GM23338 (cell line): ENCODE results near the gene GSTM1. TPM values are rescaled to one million over a fixed set of nuclear protein-coding genes. Genes with fewer than 3 reads are reported as not detected.

Experiments
- ATAC-seq: fragments of 200-7000 bp; cut with Tn5 transposase; 3 replicates; pipeline ENCODE4 v1.9.1; 2020
- DNase-seq: peaks from one replicate; pipeline ENCODE4 v3.0.0-alpha.2; 2015; ENCODE audit warnings: low spot score
- H2AFZ ChIP-seq: fragments of 200-600 bp; sonication (generic); 2 replicates; pipeline ENCODE4 v1.8.0; 2016; ENCODE audit warnings: antibody characterized with exemption, mild to moderate bottlenecking, moderate library complexity
- H3F3A ChIP-seq: fragments of 200-600 bp; sonication (generic); replicated peaks from 2 replicates; pipeline ENCODE4 v1.8.0; 2017; ENCODE audit warnings: antibody characterized with exemption, mixed run types, low read depth
- H3K27ac ChIP-seq: fragments of 200-600 bp; sonication (generic); 2 replicates; pipeline ENCODE4 v1.6.1; 2016; ENCODE audit warnings: low read depth
- H3K27me3 ChIP-seq: fragments of 200-600 bp; sonication (generic); 2 replicates; pipeline ENCODE4 v1.8.0; 2016; ENCODE audit warnings: mild to moderate bottlenecking, mixed run types, moderate library complexity; ENCODE audit not compliant: insufficient read depth
- H3K36me3 ChIP-seq: fragments of 200-600 bp; sonication (generic); 2 replicates; pipeline ENCODE4 v1.8.0; 2016; ENCODE audit warnings: mild to moderate bottlenecking; ENCODE audit not compliant: insufficient read depth
- H3K4me1 ChIP-seq: fragments of 200-600 bp; sonication (generic); 2 replicates; pipeline ENCODE4 v1.8.0; 2016; ENCODE audit warnings: mild to moderate bottlenecking, moderate library complexity; ENCODE audit not compliant: insufficient read depth
- H3K4me2 ChIP-seq: fragments of 200-600 bp; sonication (generic); 2 replicates; pipeline ENCODE4 v1.7.1; 2017; ENCODE audit warnings: mixed run types
- H3K4me3 ChIP-seq: fragments of 200-600 bp; sonication (generic); 2 replicates; pipeline ENCODE4 v1.6.1; 2016; ENCODE audit warnings: mixed run types
- H3K79me2 ChIP-seq: fragments of 200-600 bp; sonication (generic); replicated peaks from 2 replicates; pipeline ENCODE4 v1.8.0; 2017; ENCODE audit warnings: mild to moderate bottlenecking; ENCODE audit not compliant: insufficient read depth
- H3K9me2 ChIP-seq: fragments of 200-600 bp; sonication (generic); 2 replicates; pipeline ENCODE4 v1.8.0; 2017; ENCODE audit not compliant: insufficient read depth
- H4K20me1 ChIP-seq: fragments of 200-600 bp; sonication (generic); replicated peaks from 2 replicates; pipeline ENCODE4 v1.8.0; 2017; ENCODE audit warnings: mild to moderate bottlenecking; ENCODE audit not compliant: insufficient read depth
- H3K27ac Mint-ChIP-seq: 2 replicates; pipeline ENCODE4 v1.8.0; 2020; ENCODE audit warnings: inconsistent platforms, mild to moderate bottlenecking, moderate library complexity, mixed read lengths
- H3K27me3 Mint-ChIP-seq: 3 replicates; pipeline ENCODE4 v1.8.0; 2022; ENCODE audit warnings: low read depth, mild to moderate bottlenecking, moderate library complexity, mixed read lengths, inconsistent platforms; ENCODE audit not compliant: insufficient read depth, poor library complexity
- H3K36me3 Mint-ChIP-seq: 3 replicates; pipeline ENCODE4 v1.8.0; 2021; ENCODE audit warnings: low read depth, mild to moderate bottlenecking, inconsistent platforms, moderate library complexity, mixed read lengths
- H3K4me1 Mint-ChIP-seq: 3 replicates; pipeline ENCODE4 v1.8.0; 2020; ENCODE audit warnings: mild to moderate bottlenecking, inconsistent platforms, mixed read lengths
- H3K4me3 Mint-ChIP-seq: 3 replicates; pipeline ENCODE4 v1.8.0; 2021; ENCODE audit warnings: moderate library complexity, mild to moderate bottlenecking, inconsistent platforms, mixed read lengths
- H3K9me3 Mint-ChIP-seq: 3 replicates; pipeline ENCODE4 v1.8.0; 2020; ENCODE audit warnings: moderate library complexity, mild to moderate bottlenecking, inconsistent platforms, mixed read lengths
- CREB1 ChIP-seq: fragments of 250-450 bp; sonication (Bioruptor Pico); IDR thresholded peaks from 2 replicates; pipeline ENCODE4 v1.5.0; 2020; ENCODE audit warnings: low read depth, mild to moderate bottlenecking, moderate library complexity
- CTCF ChIP-seq, 2 experiments: fragments of 200-600 bp in 1 of 2; sonication (generic) in 1 of 2; conservative IDR thresholded peaks; 2 replicates each; pipeline versions ENCODE4 v1.5.1 to v1.6.1; 2016 to 2017; ENCODE audit warnings: antibody characterized with exemption in 2 of 2, low read depth in 2 of 2, mild to moderate bottlenecking in 2 of 2, moderate library complexity in 1 of 2
- ETS1 ChIP-seq: IDR thresholded peaks from 2 replicates; pipeline ENCODE4 v1.6.1; 2016; ENCODE audit warnings: antibody characterized with exemption
- JUNB ChIP-seq: IDR thresholded peaks from one replicate; pipeline ENCODE4 v1.6.1; 2016; ENCODE audit warnings: antibody characterized with exemption; ENCODE audit not compliant: unreplicated experiment
- POLR2AphosphoS5 ChIP-seq: IDR thresholded peaks from 2 replicates; pipeline ENCODE4 v1.6.1; 2016; ENCODE audit warnings: antibody characterized with exemption, low read depth
- REST ChIP-seq: IDR thresholded peaks from one replicate; pipeline ENCODE4 v1.6.1; 2018; ENCODE audit warnings: antibody characterized with exemption; ENCODE audit not compliant: unreplicated experiment
- ZNF114 ChIP-seq: fragments of 250-450 bp; sonication (Bioruptor Pico); IDR thresholded peaks from 2 replicates; pipeline ENCODE4 v1.5.0; 2020; ENCODE audit warnings: mild to moderate bottlenecking, moderate library complexity
- ZNF331 ChIP-seq: fragments of 250-450 bp; sonication (Bioruptor Pico); IDR thresholded peaks from 2 replicates; pipeline ENCODE4 v1.5.0; 2020; ENCODE audit warnings: low read depth, mild to moderate bottlenecking, moderate library complexity
- ZNF462 ChIP-seq: fragments of 250-450 bp; sonication (Bioruptor Pico); IDR thresholded peaks from 2 replicates; pipeline ENCODE4 v1.5.0; 2020; ENCODE audit warnings: mild to moderate bottlenecking, moderate library complexity
- polyA plus RNA-seq: library from polyadenylated mRNA; unstranded; fragments of >200 nt; fragmentation: Nextera tagmentation; extraction: Ambion mirVana; gene quantifications from 2 replicates; pipeline ENCODE4 v1.2.1, GENCODE V29; 2016
- total RNA-seq: library from RNA; depleted of rRNA; stranded (reverse); fragments of >200 nt; shearing (Covaris generic); gene quantifications from 2 replicates; pipeline ENCODE4 v1.2.3, GENCODE V29; 2014

The GSTM1 gene
- total and polyA plus RNA-seq, 2 experiments from 2014 or later: not detected

- Histone ChIP-seq H4K20me1 (no peaks in the 10 kb centered on the region; the same call in 1 of the 2 replicates), H2AFZ (no peak overlapping the region), H3K27me3 (peaks cover 11% of the 10 kb centered on the region), H3K4me2 (no peak overlapping the region), H3K9me2 (no peaks in the 10 kb centered on the region), H3K36me3 (no peaks in the 10 kb centered on the region), H3K79me2 (no peaks in the 10 kb centered on the region), H3K4me3 (no peak overlapping the region), H3K4me1 (peaks cover 10% of the 10 kb centered on the region; the same call in 1 of the 2 replicates), H3F3A (peaks cover 6% of the 10 kb centered on the region), H3K27ac (no peak overlapping the region)
- no peaks in the 10 kb centered on the region for H3K9me3 Mint-ChIP-seq
- H3K27me3 Mint-ChIP-seq: peaks cover 9% of the 10 kb centered on the region
- DNase-seq (no peak), ATAC-seq (no peak)
- no peaks in the 10 kb centered on the region for H3K36me3 Mint-ChIP-seq
- H3K4me3 Mint-ChIP-seq: no peak overlapping the region
- TF ChIP-seq CTCF (conservative IDR thresholded peaks at IDR 0.05; ENCODE audit: low read depth in 2 of 2) (no peak), ZNF114 (no peak), CREB1 (CRISPR knock-in tag) (no peak), JUNB (no peak), POLR2AphosphoS5 (no peak), ZNF462 (CRISPR knock-in tag) (no peak), ETS1 (no peak), REST (no peak), ZNF331 (CRISPR knock-in tag) (no peak)
- peaks cover 11% of the 10 kb centered on the region for H3K4me1 Mint-ChIP-seq
- no peak overlapping the region for H3K27ac Mint-ChIP-seq
Measured at GRCh38 chr1:109659145-109659544, 28.5 kb upstream of the GSTM1 start.
